Esophagus squamous epithelium (tissue), 4 donors: ENCODE measurements around the gene BEST4.

ENCODE experiments used
- POLR2A ChIP-seq, 4 donors: fragments of 450-650 bp; IDR thresholded peaks; one replicate each; pipeline ENCODE4 v1.6.1; 2017; ENCODE audit warnings: antibody characterized with exemption in 4 of 4, mild to moderate bottlenecking in 4 of 4, moderate library complexity in 3 of 4
- TF ChIP-seq, protein P1 (sequence below), 6 experiments: fragments of 450-650 bp in 4 of 6; fragments of 200-600 bp in 2 of 6; sonication (generic) in 2 of 6; IDR thresholded peaks; one replicate each; pipeline ENCODE4 v1.5.1; 2016 to 2019; ENCODE audit warnings: antibody characterized with exemption in 6 of 6, mild to moderate bottlenecking in 4 of 6, moderate library complexity in 4 of 6

DNA sequence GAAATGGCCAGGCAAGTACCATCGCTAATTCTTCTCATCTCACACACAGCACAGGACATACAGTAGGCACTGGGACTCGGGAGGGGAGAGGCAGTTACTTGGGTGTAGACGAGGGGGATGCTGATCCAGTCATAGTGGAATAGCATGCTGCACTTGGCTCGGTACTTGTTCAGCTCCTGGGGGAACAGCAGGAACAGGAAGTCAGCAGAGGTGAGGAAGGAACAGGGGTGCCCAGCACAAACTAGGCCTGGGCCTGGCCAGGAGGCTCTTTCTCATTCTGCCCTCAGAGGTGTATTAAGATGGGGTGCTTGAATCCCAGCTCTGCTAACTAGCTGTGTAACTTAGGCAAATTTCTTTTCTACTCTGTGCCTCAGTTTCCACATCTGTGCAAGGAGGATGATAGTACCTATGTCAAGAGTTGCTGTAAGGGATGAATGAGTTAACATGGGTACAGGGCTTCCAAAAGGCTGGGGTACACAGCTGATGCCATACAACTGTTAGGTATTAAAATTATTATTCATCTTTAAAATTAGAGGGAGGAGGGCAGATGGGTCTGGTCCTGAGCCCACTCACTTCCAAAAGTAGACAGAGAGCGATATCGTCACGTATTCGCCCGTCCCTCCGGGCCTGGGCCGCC lies 2.4 kb downstream of the BEST4 start:
- TF ChIP-seq, protein P1, sequence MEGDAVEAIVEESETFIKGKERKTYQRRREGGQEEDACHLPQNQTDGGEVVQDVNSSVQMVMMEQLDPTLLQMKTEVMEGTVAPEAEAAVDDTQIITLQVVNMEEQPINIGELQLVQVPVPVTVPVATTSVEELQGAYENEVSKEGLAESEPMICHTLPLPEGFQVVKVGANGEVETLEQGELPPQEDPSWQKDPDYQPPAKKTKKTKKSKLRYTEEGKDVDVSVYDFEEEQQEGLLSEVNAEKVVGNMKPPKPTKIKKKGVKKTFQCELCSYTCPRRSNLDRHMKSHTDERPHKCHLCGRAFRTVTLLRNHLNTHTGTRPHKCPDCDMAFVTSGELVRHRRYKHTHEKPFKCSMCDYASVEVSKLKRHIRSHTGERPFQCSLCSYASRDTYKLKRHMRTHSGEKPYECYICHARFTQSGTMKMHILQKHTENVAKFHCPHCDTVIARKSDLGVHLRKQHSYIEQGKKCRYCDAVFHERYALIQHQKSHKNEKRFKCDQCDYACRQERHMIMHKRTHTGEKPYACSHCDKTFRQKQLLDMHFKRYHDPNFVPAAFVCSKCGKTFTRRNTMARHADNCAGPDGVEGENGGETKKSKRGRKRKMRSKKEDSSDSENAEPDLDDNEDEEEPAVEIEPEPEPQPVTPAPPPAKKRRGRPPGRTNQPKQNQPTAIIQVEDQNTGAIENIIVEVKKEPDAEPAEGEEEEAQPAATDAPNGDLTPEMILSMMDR (IDR thresholded peaks at IDR 0.05): no peak
- TF ChIP-seq POLR2A (IDR thresholded peaks at IDR 0.05): no peak
